ENCODE data around the gene BTBD2.

DNA sequence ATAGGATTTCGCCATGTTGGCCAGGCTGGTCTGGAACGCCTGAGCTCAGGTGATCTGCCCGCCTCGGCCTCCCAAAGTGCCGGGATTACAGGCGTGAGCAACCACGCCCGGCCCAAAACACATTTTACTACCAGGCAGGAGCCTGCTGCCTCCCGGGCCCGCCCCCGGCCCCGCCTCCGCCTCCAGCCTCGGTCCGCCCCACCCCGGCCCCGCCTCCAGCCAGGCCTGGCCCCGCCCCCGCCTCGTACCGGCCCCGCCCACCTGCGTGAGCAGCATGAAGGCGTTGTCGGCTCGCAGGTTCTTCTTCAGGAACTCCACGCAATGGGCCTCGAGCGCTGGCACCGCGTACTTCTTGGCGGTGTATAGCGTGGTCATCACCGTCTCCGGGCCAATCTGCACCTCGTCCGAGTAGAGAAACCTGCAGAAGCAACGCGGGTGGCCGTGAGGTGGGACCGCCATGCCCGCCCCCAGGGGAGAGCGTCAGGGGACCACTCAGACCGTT lies 22.7 kb downstream of the BTBD2 start:
- TF ChIP-seq, protein P1, sequence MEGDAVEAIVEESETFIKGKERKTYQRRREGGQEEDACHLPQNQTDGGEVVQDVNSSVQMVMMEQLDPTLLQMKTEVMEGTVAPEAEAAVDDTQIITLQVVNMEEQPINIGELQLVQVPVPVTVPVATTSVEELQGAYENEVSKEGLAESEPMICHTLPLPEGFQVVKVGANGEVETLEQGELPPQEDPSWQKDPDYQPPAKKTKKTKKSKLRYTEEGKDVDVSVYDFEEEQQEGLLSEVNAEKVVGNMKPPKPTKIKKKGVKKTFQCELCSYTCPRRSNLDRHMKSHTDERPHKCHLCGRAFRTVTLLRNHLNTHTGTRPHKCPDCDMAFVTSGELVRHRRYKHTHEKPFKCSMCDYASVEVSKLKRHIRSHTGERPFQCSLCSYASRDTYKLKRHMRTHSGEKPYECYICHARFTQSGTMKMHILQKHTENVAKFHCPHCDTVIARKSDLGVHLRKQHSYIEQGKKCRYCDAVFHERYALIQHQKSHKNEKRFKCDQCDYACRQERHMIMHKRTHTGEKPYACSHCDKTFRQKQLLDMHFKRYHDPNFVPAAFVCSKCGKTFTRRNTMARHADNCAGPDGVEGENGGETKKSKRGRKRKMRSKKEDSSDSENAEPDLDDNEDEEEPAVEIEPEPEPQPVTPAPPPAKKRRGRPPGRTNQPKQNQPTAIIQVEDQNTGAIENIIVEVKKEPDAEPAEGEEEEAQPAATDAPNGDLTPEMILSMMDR (IDR thresholded peaks at IDR 0.05): no peak
- no peak for TF ChIP-seq POLR2A (IDR thresholded peaks at IDR 0.05)
